Hematopoietic multipotent progenitor cell treated with erythropoietin and hydrocortisone succinate and interleukin-3 and kit ligand, for 6 days (in vitro differentiated cells): ENCODE results near the gene DNAJC19.

Source experiments
- DNase-seq: peaks from one replicate; pipeline ENCODE4 v3.0.0-alpha.2; 2015

DNAJC19 gene

GRCh38 chr3:180959691-180960090, 29.8 kb downstream of the DNAJC19 start:
- DNase-seq: no peak

GRCh38 chr3:180947761-180948390, 41.7 kb downstream of the DNAJC19 start:
- no peak for DNase-seq

- no peak for DNase-seq
These were observed 48.7 kb downstream of the DNAJC19 start for GRCh38 chr3:180940826-180941225.

GRCh38 chr3:180934638-180935037, 54.9 kb downstream of the DNAJC19 start:
- no peak for DNase-seq
